GM10266 (cell line): ENCODE measurements around the gene ENPP3.

Experiments
- DNase-seq: peaks from one replicate; pipeline ENCODE4 v3.0.0; 2012; ENCODE audit errors: extremely low spot score
- CTCF ChIP-seq: IDR thresholded peaks from 2 replicates; pipeline ENCODE4 v1.5.1; 2012; ENCODE audit warnings: mild to moderate bottlenecking, low read depth; ENCODE audit not compliant: control insufficient read depth, insufficient read depth; ENCODE audit errors: missing control alignments

ENPP3 gene

GRCh38 chr6:131636880-131637792 is at the start of gene ENPP3:
ENPP3 (plus strand) TSS chr6:131637302; CDS start chr6:131637385, 83 bp downstream.
- no peak for TF ChIP-seq CTCF

GRCh38 chr6:131587909-131588308 is 49.2 kb upstream of the ENPP3 start:
- DNase-seq: no peak
- no peak for TF ChIP-seq CTCF

More at GRCh38 chr6:131636880-131637792, at the start of gene ENPP3:
- DNase-seq: no peak

GRCh38 chr6:131588643-131589042 is 48.5 kb upstream of the ENPP3 start:
- no peak for TF ChIP-seq CTCF
- no peak for DNase-seq

- no peak for DNase-seq
- no peak for TF ChIP-seq CTCF
Observed at GRCh38 chr6:131592935-131593334, 44.2 kb upstream of the ENPP3 start.

- DNase-seq: no peak
- TF ChIP-seq CTCF: no peak
Observed at GRCh38 chr6:131594074-131594473, 43.0 kb upstream of the ENPP3 start.

- no peak for TF ChIP-seq CTCF
- DNase-seq: no peak
Observed at GRCh38 chr6:131597446-131597845, 39.7 kb upstream of the ENPP3 start.

GRCh38 chr6:131600716-131601115 is 36.4 kb upstream of the ENPP3 start:
- DNase-seq: no peak
- TF ChIP-seq CTCF: no peak
